Measurements from ENCODE around the gene PHOSPHO2. TPM values are rescaled to one million over a fixed set of nuclear protein-coding genes. Genes with fewer than 3 reads are reported as not detected.

Gene PHOSPHO2
- total RNA-seq, 1 donor from 2014 or later = 13.1 TPM

DNA sequence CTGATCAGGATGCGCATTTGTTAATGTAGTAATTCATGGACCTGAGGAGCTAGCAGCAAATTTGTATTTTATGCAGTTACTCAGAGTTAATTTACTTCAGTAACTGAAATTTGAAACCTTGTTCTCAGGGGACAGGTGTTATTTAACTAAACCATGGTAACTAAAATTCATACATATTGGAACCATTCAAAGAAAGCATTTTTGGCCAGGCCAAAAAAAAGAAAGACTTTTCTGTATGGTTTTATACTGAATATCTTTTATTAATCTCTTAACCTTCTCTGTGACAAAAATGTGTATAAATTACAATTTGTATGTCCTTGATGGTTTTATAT is 35.0 kb downstream of the PHOSPHO2 start:
- Mint-ChIP-seq H3K27ac (no peak overlapping the region), H3K4me3 (no peak overlapping the region), H3K36me3 (no peaks in the 10 kb centered on the region), H3K4me1 (peaks cover 2% of the 10 kb centered on the region), H3K9me3 (no peaks in the 10 kb centered on the region), H3K27me3 (ENCODE audit: low read depth) (peaks cover 9% of the 10 kb centered on the region)
- TF ChIP-seq, protein P1, sequence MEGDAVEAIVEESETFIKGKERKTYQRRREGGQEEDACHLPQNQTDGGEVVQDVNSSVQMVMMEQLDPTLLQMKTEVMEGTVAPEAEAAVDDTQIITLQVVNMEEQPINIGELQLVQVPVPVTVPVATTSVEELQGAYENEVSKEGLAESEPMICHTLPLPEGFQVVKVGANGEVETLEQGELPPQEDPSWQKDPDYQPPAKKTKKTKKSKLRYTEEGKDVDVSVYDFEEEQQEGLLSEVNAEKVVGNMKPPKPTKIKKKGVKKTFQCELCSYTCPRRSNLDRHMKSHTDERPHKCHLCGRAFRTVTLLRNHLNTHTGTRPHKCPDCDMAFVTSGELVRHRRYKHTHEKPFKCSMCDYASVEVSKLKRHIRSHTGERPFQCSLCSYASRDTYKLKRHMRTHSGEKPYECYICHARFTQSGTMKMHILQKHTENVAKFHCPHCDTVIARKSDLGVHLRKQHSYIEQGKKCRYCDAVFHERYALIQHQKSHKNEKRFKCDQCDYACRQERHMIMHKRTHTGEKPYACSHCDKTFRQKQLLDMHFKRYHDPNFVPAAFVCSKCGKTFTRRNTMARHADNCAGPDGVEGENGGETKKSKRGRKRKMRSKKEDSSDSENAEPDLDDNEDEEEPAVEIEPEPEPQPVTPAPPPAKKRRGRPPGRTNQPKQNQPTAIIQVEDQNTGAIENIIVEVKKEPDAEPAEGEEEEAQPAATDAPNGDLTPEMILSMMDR (IDR thresholded peaks at IDR 0.05; ENCODE audit: unreplicated experiment) = no peak
- DNase-seq (ENCODE audit: low spot score in 2 of 2, unreplicated experiment in 2 of 2) = no peak

- DNase-seq (ENCODE audit: low spot score in 2 of 2, unreplicated experiment in 2 of 2) = no peak
- Mint-ChIP-seq H3K27ac (no peak overlapping the region), H3K4me1 (peaks cover 23% of the 10 kb centered on the region), H3K4me3 (peak overlapping the region; percentile 13), H3K9me3 (no peaks in the 10 kb centered on the region), H3K36me3 (no peaks in the 10 kb centered on the region), H3K27me3 (ENCODE audit: low read depth) (peaks cover 9% of the 10 kb centered on the region)
- TF ChIP-seq, protein P1 (IDR thresholded peaks at IDR 0.05; ENCODE audit: unreplicated experiment) = no peak
These were observed 37.8 kb downstream of the PHOSPHO2 start for GRCh38 chr2:169732075-169732474.

DNA sequence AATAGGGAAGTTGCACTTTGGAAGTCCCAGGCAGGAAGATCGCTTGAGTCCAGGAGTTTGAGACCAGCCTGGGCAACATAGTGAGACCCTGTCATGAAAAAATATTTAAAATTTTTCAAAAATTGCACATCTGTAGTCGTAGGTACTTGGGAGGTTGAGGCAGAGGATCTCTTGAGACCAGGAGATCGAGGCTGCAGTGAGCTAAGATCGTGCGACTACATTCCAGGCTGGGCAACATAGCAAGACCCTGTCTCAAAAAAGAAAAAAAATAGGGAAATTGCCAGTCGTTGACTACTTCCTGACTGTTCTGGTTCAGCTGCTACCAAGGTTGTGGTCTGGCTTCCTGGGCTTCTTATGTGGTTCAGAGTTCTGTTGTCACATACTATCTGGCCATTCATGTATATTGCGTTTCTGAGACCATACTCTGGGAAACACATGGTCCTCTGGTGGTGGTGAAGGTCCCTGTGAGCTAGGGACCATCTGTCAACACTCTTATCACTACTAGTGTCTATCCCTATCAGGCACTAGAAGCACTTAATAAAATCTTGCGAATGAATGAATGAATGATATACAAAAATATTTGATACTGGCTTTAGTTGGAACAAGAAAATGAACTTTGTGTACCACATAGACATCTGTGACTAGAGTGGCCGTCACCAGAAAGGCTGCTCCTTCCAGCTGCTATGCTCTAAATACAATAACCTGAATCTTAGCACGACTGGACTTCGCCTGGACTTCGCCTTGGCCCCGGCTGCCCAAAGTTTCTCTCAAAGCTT is 38.5 kb downstream of the PHOSPHO2 start:
- TF ChIP-seq, protein P1 (IDR thresholded peaks at IDR 0.05; ENCODE audit: unreplicated experiment) = no peak
- peaks cover 9% of the 10 kb centered on the region for H3K27me3 Mint-ChIP-seq (ENCODE audit: low read depth)
- peaks cover 25% of the 10 kb centered on the region for H3K4me1 Mint-ChIP-seq
- no peak for DNase-seq (ENCODE audit: low spot score in 2 of 2, unreplicated experiment in 2 of 2)
- H3K9me3 Mint-ChIP-seq = no peaks in the 10 kb centered on the region
- H3K36me3 Mint-ChIP-seq = no peaks in the 10 kb centered on the region
- H3K27ac Mint-ChIP-seq = no peak overlapping the region
- peak overlapping the region; percentile 84 for H3K4me3 Mint-ChIP-seq

GRCh38 chr2:169734169-169734847 is 40.0 kb downstream of the PHOSPHO2 start:
- DNase-seq (ENCODE audit: low spot score in 2 of 2, unreplicated experiment in 2 of 2) = peak; percentile 40 to 69
- H3K27ac Mint-ChIP-seq = peak overlapping the region; percentile 76

DNA sequence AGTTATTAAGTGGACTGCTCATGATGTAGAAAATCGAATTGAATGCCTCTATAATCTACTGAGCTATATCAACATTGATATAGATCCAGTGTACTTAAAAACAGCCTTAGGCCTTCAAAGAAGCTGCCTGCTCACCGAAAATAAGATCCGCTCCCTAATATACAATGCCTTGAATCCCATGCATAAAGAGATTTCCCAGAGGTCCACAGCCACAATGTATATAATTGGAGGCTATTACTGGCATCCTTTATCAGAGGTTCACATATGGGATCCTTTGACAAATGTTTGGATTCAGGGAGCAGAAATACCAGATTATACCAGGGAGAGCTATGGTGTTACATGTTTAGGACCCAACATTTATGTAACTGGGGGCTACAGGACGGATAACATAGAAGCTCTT is 41.4 kb downstream of the PHOSPHO2 start:
- H3K9me3 Mint-ChIP-seq = no peaks in the 10 kb centered on the region
- peaks cover 9% of the 10 kb centered on the region for H3K27me3 Mint-ChIP-seq (ENCODE audit: low read depth)
- peaks cover 32% of the 10 kb centered on the region for H3K4me1 Mint-ChIP-seq
- peaks cover 6% of the 10 kb centered on the region for H3K36me3 Mint-ChIP-seq
- DNase-seq (ENCODE audit: low spot score in 2 of 2, unreplicated experiment in 2 of 2) = no peak
- peak overlapping the region; percentile 84 for H3K4me3 Mint-ChIP-seq
- H3K27ac Mint-ChIP-seq = no peak overlapping the region
- TF ChIP-seq, protein P1 (IDR thresholded peaks at IDR 0.05; ENCODE audit: unreplicated experiment) = no peak

More at GRCh38 chr2:169734169-169734847, 40.0 kb downstream of the PHOSPHO2 start:
- peaks cover 9% of the 10 kb centered on the region for H3K27me3 Mint-ChIP-seq (ENCODE audit: low read depth)
- peaks cover 4% of the 10 kb centered on the region for H3K36me3 Mint-ChIP-seq
- H3K4me3 Mint-ChIP-seq = peak overlapping the region; percentile 84
- TF ChIP-seq, protein P1 (IDR thresholded peaks at IDR 0.05; ENCODE audit: unreplicated experiment) = no peak
- peaks cover 29% of the 10 kb centered on the region for H3K4me1 Mint-ChIP-seq
- no peaks in the 10 kb centered on the region for H3K9me3 Mint-ChIP-seq

All from mesothelial cell of epicardium (in vitro differentiated cells).